ENCODE data around the gene SPTBN4. TPM values are rescaled to one million over a fixed set of nuclear protein-coding genes. Genes with fewer than 3 reads are reported as not detected.

SPTBN4 gene
- total RNA-seq, 1 donor from 2014 or later: 0.53 TPM

DNA sequence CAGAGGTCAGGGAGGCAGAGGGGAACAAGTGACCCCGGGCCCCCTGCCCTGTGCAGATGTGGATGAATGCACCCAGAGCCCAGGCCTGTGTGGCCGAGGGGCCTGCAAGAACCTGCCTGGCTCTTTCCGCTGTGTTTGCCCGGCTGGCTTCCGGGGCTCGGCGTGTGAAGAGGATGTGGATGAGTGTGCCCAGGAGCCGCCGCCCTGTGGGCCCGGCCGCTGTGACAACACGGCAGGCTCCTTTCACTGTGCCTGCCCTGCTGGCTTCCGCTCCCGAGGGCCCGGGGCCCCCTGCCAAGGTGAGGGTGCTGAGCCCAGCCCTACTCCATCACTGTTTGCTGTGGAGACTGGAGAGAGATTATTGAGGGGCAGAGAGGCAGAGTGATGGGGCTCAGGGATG lies 144.3 kb downstream of the SPTBN4 start:
- peaks cover 6% of the 10 kb centered on the region for H3K27me3 ChIP-seq (ENCODE audit: low read depth)
- no peaks in the 10 kb centered on the region for H3K36me3 ChIP-seq
- peak; percentile 80 for DNase-seq
- peak overlapping the region; percentile 83 for H3K27ac ChIP-seq
- H3K4me1 ChIP-seq: peaks cover 56% of the 10 kb centered on the region
- TF ChIP-seq, protein P1, sequence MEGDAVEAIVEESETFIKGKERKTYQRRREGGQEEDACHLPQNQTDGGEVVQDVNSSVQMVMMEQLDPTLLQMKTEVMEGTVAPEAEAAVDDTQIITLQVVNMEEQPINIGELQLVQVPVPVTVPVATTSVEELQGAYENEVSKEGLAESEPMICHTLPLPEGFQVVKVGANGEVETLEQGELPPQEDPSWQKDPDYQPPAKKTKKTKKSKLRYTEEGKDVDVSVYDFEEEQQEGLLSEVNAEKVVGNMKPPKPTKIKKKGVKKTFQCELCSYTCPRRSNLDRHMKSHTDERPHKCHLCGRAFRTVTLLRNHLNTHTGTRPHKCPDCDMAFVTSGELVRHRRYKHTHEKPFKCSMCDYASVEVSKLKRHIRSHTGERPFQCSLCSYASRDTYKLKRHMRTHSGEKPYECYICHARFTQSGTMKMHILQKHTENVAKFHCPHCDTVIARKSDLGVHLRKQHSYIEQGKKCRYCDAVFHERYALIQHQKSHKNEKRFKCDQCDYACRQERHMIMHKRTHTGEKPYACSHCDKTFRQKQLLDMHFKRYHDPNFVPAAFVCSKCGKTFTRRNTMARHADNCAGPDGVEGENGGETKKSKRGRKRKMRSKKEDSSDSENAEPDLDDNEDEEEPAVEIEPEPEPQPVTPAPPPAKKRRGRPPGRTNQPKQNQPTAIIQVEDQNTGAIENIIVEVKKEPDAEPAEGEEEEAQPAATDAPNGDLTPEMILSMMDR (IDR thresholded peaks at IDR 0.05): no peak
- ATAC-seq: peak; percentile 21 to 29
- peak overlapping the region; percentile 58 for H3K4me3 ChIP-seq
- H3K9me3 ChIP-seq: no peaks in the 10 kb centered on the region
- intact Hi-C loops (cut with DNase I): no loop called here

DNA sequence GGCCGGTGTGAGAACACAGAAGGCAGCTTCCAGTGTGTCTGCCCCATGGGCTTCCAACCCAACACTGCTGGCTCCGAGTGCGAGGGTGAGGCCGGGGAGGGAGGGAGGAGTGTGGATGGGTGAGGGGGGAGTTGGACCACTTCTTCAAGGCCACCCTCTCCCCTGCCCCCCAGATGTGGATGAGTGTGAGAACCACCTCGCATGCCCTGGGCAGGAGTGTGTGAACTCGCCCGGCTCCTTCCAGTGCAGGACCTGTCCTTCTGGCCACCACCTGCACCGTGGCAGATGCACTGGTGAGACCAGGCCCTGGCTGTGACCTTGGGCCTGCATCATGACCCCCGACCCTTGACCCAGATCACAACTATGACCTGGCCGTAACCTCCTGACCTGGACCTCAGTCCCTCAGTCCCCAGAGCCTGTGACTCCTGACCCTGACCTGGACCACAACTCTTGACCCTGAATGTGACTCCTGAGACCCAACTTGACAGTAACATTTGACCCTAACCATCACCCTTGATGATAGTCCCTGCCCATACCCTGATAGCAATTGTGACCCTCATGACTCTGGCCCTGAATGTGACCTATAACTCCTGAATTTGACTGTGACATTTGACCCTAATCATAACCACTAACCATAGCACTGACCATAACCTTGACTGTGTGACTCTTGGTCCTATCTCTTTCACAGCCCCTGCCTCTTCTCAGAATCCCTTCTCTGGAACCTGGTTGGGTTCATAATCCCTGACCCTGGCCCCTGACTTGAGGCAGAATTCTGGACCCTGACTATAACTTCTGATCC lies 145.3 kb downstream of the SPTBN4 start:
- Histone ChIP-seq H3K4me3 (no peak overlapping the region), H3K4me1 (peaks cover 52% of the 10 kb centered on the region), H3K9me3 (no peaks in the 10 kb centered on the region), H3K27ac (no peak overlapping the region), H3K27me3 (ENCODE audit: low read depth) (peaks cover 6% of the 10 kb centered on the region), H3K36me3 (no peaks in the 10 kb centered on the region)
- DNase-seq: no peak
- intact Hi-C loops (cut with DNase I): no loop called here
- TF ChIP-seq, protein P1 (IDR thresholded peaks at IDR 0.05): no peak
- ATAC-seq: no peak

DNA sequence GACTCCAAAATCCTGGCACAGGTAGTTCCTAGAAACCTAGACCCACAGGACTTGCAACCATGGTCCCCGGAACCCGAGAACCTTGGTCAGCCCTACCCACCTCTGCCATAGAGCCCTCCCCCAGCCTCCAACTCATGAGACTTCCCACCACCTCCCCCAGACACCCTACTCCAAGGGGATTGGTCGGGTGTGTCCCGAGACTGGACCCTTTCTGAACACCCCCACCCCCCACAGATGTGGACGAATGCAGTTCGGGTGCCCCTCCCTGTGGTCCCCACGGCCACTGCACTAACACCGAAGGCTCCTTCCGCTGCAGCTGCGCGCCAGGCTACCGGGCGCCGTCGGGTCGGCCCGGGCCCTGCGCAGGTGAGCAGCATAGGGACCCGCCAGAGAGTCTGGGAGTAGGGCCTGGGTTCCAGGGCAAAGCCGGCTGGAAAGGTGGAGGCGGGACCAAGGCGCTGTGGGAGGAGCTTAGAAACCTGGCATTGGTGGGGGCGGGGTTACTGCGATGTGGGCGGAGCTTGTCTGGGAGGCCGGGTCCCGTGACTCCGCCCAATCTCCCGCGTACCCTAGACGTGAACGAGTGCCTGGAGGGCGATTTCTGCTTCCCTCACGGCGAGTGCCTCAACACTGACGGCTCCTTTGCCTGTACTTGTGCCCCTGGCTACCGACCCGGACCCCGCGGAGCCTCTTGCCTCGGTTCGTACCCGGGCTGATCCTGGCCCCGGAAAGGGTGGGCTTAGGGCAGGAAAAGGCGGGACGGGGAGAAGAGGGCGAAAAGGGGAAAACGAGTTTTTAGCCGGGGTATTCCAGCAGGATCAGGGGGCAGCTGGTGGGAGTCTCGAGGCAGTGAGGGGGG lies 146.3 kb downstream of the SPTBN4 start:
- Histone ChIP-seq H3K36me3 (no peaks in the 10 kb centered on the region), H3K27ac (peak overlapping the region; percentile 74), H3K4me1 (peaks cover 52% of the 10 kb centered on the region), H3K9me3 (no peaks in the 10 kb centered on the region), H3K27me3 (ENCODE audit: low read depth) (peaks cover 6% of the 10 kb centered on the region), H3K4me3 (peak overlapping the region; percentile 59)
- intact Hi-C loops (cut with DNase I): no loop called here
- ATAC-seq (peak; percentile 28 to 43), DNase-seq (peak; percentile 85)
- TF ChIP-seq, protein P1 (IDR thresholded peaks at IDR 0.05): no peak

DNA sequence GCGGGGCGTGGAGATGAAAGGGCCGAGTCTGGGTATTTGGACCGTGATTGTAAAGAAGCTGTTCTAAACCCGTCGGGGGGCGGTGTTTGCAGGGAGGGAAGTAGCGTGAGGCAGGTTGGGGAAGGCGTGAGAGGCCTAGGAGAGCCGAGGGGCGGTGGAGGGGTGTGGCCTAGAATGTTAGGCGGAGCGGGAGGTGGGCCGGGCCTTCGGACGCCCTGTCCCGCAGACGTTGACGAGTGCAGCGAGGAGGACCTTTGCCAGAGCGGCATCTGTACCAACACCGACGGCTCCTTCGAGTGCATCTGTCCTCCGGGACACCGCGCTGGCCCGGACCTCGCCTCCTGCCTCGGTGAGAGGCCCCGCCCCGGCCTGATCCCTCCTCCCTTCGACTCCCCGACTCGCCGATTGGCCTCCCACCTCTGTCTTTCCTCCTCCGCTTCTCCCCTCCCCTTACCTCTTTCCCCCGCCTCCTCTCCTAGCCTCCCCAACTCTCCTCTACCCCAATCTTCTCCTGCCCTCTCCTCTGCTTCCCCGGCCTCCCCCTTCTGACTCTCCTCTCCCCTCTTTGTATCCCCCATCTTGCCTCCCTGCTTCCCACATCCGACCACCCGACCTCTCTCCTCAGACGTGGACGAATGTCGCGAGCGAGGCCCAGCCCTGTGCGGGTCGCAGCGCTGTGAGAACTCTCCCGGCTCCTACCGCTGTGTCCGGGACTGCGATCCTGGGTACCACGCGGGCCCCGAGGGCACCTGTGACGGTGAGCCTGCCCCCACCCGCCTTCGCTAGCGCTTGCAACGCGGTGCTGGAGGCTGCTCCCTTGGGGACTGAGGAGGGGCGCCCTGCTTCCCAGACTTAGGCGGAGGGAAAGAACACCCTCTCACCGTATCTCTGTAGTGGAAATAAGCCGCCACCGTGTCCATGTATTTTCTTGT lies 147.2 kb downstream of the SPTBN4 start:
- H3K27ac ChIP-seq: peak overlapping the region; percentile 74

More for the DNA sequence above, 147.2 kb downstream of the SPTBN4 start:
- intact Hi-C loops (cut with DNase I): no loop called here
- H3K4me3 ChIP-seq: peak overlapping the region; percentile 59
- DNase-seq (peak; percentile 92), ATAC-seq (peak; percentile 68 to 74)
- no peaks in the 10 kb centered on the region for H3K9me3 ChIP-seq
- peaks cover 51% of the 10 kb centered on the region for H3K4me1 ChIP-seq
- peaks cover 6% of the 10 kb centered on the region for H3K27me3 ChIP-seq (ENCODE audit: low read depth)
- H3K36me3 ChIP-seq: peaks cover 6% of the 10 kb centered on the region
- TF ChIP-seq, protein P1 (IDR thresholded peaks at IDR 0.05): no peak
